SK-N-SH (cell line): Measurements from ENCODE around the gene TAC4. TPM values are rescaled to one million over a fixed set of nuclear protein-coding genes. Genes with fewer than 3 reads are reported as not detected.

ENCODE experiments used
- CTCF ChIA-PET: fragments of 300-600, 350-600 bp; formaldehyde crosslinking; extraction: SDS; loops from one replicate; lab custom pipeline; 2021; lab: Yijun Ruan, JAX
- POLR2A ChIA-PET: fragments of 350-600 bp; sonication (Branson Sonifier 250); formaldehyde crosslinking; extraction: SDS; loops from one replicate; lab custom pipeline; 2020; ENCODE audit warnings: antibody characterized with exemption, inconsistent platforms; lab: Yijun Ruan, JAX
- DNase-seq: peaks from one replicate; pipeline ENCODE4 v3.0.0; 2012
- H2AFZ ChIP-seq: fragments of 200-600 bp; sonication (generic); 2 replicates; pipeline ENCODE4 v1.8.1; 2016; ENCODE audit warnings: antibody characterized with exemption, mild to moderate bottlenecking, low read depth
- H3F3A ChIP-seq: fragments of 200-600 bp; sonication (generic); replicated peaks from 2 replicates; pipeline ENCODE3; 2016; ENCODE audit warnings: antibody characterized with exemption, mild to moderate bottlenecking; ENCODE audit not compliant: insufficient read depth
- H3K27ac ChIP-seq, 2 experiments: fragments of 200-500 bp in 1 of 2; fragments of 200-600 bp in 1 of 2; sonication (Bioruptor generic) in 1 of 2; sonication (generic), shearing (Covaris generic) in 1 of 2; 2 replicates each; pipeline versions ENCODE4 v1.5.1 to v1.6.1; 2014 to 2016; ENCODE audit warnings: low read depth in 2 of 2, inconsistent platforms in 1 of 2, low read length in 1 of 2, mild to moderate bottlenecking in 1 of 2, mixed read lengths in 1 of 2
- H3K27me3 ChIP-seq: fragments of 200-600 bp; sonication (generic), shearing (Covaris generic); 2 replicates; pipeline ENCODE4 v1.6.1; 2016; ENCODE audit warnings: mixed run types; ENCODE audit not compliant: insufficient read depth
- H3K36me3 ChIP-seq, 2 experiments: fragments of 200-500 bp in 1 of 2; fragments of 200-600 bp in 1 of 2; sonication (Bioruptor generic) in 1 of 2; sonication (generic) in 1 of 2; replicated peaks in 1 of 2; 2 replicates each; pipeline versions ENCODE3 to v1.5.1; 2014 to 2016; ENCODE audit warnings: low read length in 1 of 2, mild to moderate bottlenecking in 1 of 2; ENCODE audit not compliant: insufficient read depth in 2 of 2, control insufficient read depth in 1 of 2
- H3K4me1 ChIP-seq, 2 experiments: fragments of 200-500 bp in 1 of 2; fragments of 200-600 bp in 1 of 2; sonication (Bioruptor generic) in 1 of 2; sonication (generic), shearing (Covaris generic) in 1 of 2; 2 replicates each; pipeline versions ENCODE4 v1.5.1 to v1.6.1; 2014 to 2016; ENCODE audit warnings: low read depth in 1 of 2, low read length in 1 of 2, mixed run types in 1 of 2; ENCODE audit not compliant: insufficient read depth in 2 of 2, control insufficient read depth in 1 of 2
- H3K4me2 ChIP-seq: fragments of 200-600 bp; sonication (generic), shearing (Covaris generic); 2 replicates; pipeline ENCODE4 v1.6.1; 2017; ENCODE audit warnings: mixed run types
- H3K4me3 ChIP-seq, 2 experiments: fragments of 200-500 bp in 1 of 2; fragments of 200-600 bp in 1 of 2; sonication (Bioruptor generic) in 1 of 2; sonication (generic), shearing (Covaris generic) in 1 of 2; 2 replicates each; pipeline versions ENCODE4 v1.5.1 to v1.8.1; 2014 to 2016; ENCODE audit warnings: low read depth in 2 of 2, inconsistent platforms in 1 of 2, low read length in 1 of 2, mild to moderate bottlenecking in 1 of 2, mixed read lengths in 1 of 2, moderate library complexity in 1 of 2
- H3K79me2 ChIP-seq: fragments of 200-600 bp; sonication (generic); 2 replicates; pipeline ENCODE4 v1.8.1; 2017; ENCODE audit warnings: mild to moderate bottlenecking; ENCODE audit not compliant: insufficient read depth
- H3K9ac ChIP-seq: fragments of 200-600 bp; sonication (generic); 2 replicates; pipeline ENCODE4 v1.6.1; 2017; ENCODE audit warnings: mixed run types
- H3K9me2 ChIP-seq: fragments of 200-600 bp; sonication (generic); 2 replicates; pipeline ENCODE4 v1.6.1; 2017; ENCODE audit warnings: mixed run types
- H3K9me3 ChIP-seq: fragments of 200-600 bp; sonication (generic); 2 replicates; pipeline ENCODE4 v1.6.1; 2017; ENCODE audit warnings: mixed run types, mild to moderate bottlenecking, moderate library complexity
- H4K20me1 ChIP-seq: fragments of 200-600 bp; sonication (generic); 2 replicates; pipeline ENCODE4 v1.6.1; 2017; ENCODE audit warnings: mild to moderate bottlenecking, mixed run types; ENCODE audit not compliant: insufficient read depth
- CHD2 ChIP-seq: fragments of 150-350 bp; IDR thresholded peaks from 2 replicates; pipeline ENCODE4 v1.6.1; 2018; ENCODE audit warnings: low read length; ENCODE audit not compliant: partially characterized antibody
- FOXJ3 ChIP-seq: sonication (generic); formaldehyde crosslinking; IDR thresholded peaks from 2 replicates; pipeline ENCODE4 v1.5.1; 2020; ENCODE audit warnings: mild to moderate bottlenecking, missing genetic modification reagents
- FOXM1 ChIP-seq: IDR thresholded peaks from 2 replicates; pipeline ENCODE4 v1.4.0; 2012; ENCODE audit warnings: low read depth, mild to moderate bottlenecking
- GABPA ChIP-seq: IDR thresholded peaks from 2 replicates; pipeline ENCODE4 v1.4.0; 2012; ENCODE audit warnings: low read depth, mild to moderate bottlenecking
- NRF1 ChIP-seq: IDR thresholded peaks from 2 replicates; pipeline ENCODE4 v1.6.1; 2012; ENCODE audit warnings: low read depth, mild to moderate bottlenecking, low read length
- RAD21 ChIP-seq: IDR thresholded peaks from 2 replicates; pipeline ENCODE4 v1.6.1; 2012; ENCODE audit warnings: mild to moderate bottlenecking, low read length
- RCOR1 ChIP-seq: fragments of 150-350 bp; IDR thresholded peaks from 2 replicates; pipeline ENCODE4 v1.6.1; 2017; ENCODE audit warnings: antibody characterized with exemption, low read length
- RFX5 ChIP-seq: IDR thresholded peaks from 2 replicates; pipeline ENCODE4 v1.6.1; 2012; ENCODE audit warnings: mild to moderate bottlenecking, improper control_type of control experiment, low read length
- SMC3 ChIP-seq: IDR thresholded peaks from 2 replicates; pipeline ENCODE4 v1.6.1; 2012; ENCODE audit warnings: low read depth, low read length, improper control_type of control experiment
- TAF1 ChIP-seq: IDR thresholded peaks from 2 replicates; pipeline ENCODE4 v1.6.1; 2012; ENCODE audit warnings: low read depth, mild to moderate bottlenecking, low read length, moderate library complexity, borderline replicate concordance
- TCF12 ChIP-seq: IDR thresholded peaks from 2 replicates; pipeline ENCODE4 v1.4.0; 2012
- WGBS: methylation state at CpG from one replicate; pipeline ENCODE4 v1.1.6; 2017; ENCODE audit warnings: low lambda C conversion rate; 5-methylcytosine and 5-hydroxymethylcytosine counted together
- polyA plus RNA-seq, 3 experiments: library from polyadenylated mRNA; depleted of rRNA; stranded (reverse); fragments of >200 nt; gene quantifications; 2 replicates each; pipeline ENCODE4 v1.2.3, GENCODE V29; 2012
- TF ChIP-seq, protein P1 (sequence below): IDR thresholded peaks from 2 replicates; pipeline ENCODE4 v1.4.0; 2012; ENCODE audit warnings: low read depth
- TF ChIP-seq, protein P2 (sequence below): fragments of 150-350 bp; IDR thresholded peaks from 2 replicates; pipeline ENCODE4 v1.6.1; 2016; ENCODE audit warnings: mild to moderate bottlenecking, low read depth, low read length
- TF ChIP-seq, protein P3 (sequence below): fragments of 200-600 bp; sonication (generic); IDR thresholded peaks from 2 replicates; pipeline ENCODE4 v1.6.1; 2017; ENCODE audit warnings: antibody characterized with exemption, mild to moderate bottlenecking, moderate library complexity
- TF ChIP-seq, protein P4 (sequence below): IDR thresholded peaks from 2 replicates; pipeline ENCODE4 v1.4.0; 2012; ENCODE audit warnings: low read depth, borderline replicate concordance
- TF ChIP-seq, protein P5 (sequence below): fragments of 150-350 bp; IDR thresholded peaks from 2 replicates; pipeline ENCODE4 v1.6.1; 2017; ENCODE audit warnings: antibody characterized with exemption, low read length, low read depth, borderline replicate concordance

Gene TAC4
- polyA plus RNA-seq, 1 of the 3 experiments (the other 2 are of a cell fraction), result not detected

DNA sequence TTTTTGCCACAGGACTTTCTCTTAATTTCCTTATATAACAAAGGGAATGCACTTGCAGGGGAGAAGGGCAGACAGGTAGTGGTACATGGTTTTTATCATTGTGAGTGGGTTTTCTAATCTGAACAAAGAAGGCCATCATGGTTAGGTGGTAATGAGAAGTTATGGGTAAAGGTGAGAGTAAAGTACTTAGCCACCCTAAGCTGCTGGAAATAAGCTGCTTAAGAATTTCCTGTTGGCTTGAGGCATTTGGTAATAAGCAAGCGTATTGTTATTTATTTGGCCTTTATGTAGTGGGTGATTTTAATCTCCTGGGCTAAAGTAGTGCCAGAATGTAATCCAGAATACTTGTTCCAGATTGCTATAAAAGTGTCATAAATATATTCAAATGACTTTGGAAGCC lies 27.1 kb downstream of the TAC4 start:
- H3K4me2 ChIP-seq, result no peak overlapping the region
- ChIA-PET CTCF (interaction anchor here (1.0 to 1.3 kb wide), 2 partner anchors 31 to 265 kb away, joined by 3 to 5 read pairs; no protein-coding TSS in a partner anchor), POLR2A (interaction anchor here (0.9 kb wide), 1 partner anchor 249 kb away, joined by 4 read pairs; no protein-coding TSS in a partner anchor)
- WGBS, result 97% methylated on average over 1 of the region's 1 CpG
- DNase-seq, result no peak
- no peak overlapping the region for H3K27ac ChIP-seq
- no peaks in the 10 kb centered on the region for H3K9me3 ChIP-seq
- H2AFZ ChIP-seq, result no peak overlapping the region
- no peaks in the 10 kb centered on the region for H3K27me3 ChIP-seq
- H3K9ac ChIP-seq, result no peak overlapping the region
- no peaks in the 10 kb centered on the region for H3F3A ChIP-seq
- no peaks in the 10 kb centered on the region for H3K4me1 ChIP-seq
- peaks cover 7% of the 10 kb centered on the region; the same call in 1 of the 2 replicates for H3K79me2 ChIP-seq
- H3K4me3 ChIP-seq, result no peak overlapping the region
- no peak for TF ChIP-seq FOXJ3 (CRISPR knock-in tag)
- no peak for TF ChIP-seq RAD21
- TF ChIP-seq, protein P1, sequence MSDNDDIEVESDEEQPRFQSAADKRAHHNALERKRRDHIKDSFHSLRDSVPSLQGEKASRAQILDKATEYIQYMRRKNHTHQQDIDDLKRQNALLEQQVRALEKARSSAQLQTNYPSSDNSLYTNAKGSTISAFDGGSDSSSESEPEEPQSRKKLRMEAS, result no peak
- TF ChIP-seq, protein P2, sequence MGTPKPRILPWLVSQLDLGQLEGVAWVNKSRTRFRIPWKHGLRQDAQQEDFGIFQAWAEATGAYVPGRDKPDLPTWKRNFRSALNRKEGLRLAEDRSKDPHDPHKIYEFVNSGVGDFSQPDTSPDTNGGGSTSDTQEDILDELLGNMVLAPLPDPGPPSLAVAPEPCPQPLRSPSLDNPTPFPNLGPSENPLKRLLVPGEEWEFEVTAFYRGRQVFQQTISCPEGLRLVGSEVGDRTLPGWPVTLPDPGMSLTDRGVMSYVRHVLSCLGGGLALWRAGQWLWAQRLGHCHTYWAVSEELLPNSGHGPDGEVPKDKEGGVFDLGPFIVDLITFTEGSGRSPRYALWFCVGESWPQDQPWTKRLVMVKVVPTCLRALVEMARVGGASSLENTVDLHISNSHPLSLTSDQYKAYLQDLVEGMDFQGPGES, result no peak
- TF ChIP-seq SMC3, result no peak
- no peak for TF ChIP-seq RFX5
- TF ChIP-seq FOXM1, result no peak
- TF ChIP-seq, protein P3, sequence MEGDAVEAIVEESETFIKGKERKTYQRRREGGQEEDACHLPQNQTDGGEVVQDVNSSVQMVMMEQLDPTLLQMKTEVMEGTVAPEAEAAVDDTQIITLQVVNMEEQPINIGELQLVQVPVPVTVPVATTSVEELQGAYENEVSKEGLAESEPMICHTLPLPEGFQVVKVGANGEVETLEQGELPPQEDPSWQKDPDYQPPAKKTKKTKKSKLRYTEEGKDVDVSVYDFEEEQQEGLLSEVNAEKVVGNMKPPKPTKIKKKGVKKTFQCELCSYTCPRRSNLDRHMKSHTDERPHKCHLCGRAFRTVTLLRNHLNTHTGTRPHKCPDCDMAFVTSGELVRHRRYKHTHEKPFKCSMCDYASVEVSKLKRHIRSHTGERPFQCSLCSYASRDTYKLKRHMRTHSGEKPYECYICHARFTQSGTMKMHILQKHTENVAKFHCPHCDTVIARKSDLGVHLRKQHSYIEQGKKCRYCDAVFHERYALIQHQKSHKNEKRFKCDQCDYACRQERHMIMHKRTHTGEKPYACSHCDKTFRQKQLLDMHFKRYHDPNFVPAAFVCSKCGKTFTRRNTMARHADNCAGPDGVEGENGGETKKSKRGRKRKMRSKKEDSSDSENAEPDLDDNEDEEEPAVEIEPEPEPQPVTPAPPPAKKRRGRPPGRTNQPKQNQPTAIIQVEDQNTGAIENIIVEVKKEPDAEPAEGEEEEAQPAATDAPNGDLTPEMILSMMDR, result no peak
- no peak for TF ChIP-seq TCF12
- TF ChIP-seq, protein P4, sequence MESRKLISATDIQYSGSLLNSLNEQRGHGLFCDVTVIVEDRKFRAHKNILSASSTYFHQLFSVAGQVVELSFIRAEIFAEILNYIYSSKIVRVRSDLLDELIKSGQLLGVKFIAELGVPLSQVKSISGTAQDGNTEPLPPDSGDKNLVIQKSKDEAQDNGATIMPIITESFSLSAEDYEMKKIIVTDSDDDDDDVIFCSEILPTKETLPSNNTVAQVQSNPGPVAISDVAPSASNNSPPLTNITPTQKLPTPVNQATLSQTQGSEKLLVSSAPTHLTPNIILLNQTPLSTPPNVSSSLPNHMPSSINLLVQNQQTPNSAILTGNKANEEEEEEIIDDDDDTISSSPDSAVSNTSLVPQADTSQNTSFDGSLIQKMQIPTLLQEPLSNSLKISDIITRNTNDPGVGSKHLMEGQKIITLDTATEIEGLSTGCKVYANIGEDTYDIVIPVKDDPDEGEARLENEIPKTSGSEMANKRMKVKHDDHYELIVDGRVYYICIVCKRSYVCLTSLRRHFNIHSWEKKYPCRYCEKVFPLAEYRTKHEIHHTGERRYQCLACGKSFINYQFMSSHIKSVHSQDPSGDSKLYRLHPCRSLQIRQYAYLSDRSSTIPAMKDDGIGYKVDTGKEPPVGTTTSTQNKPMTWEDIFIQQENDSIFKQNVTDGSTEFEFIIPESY, result no peak
- H4K20me1 ChIP-seq, result 0 out of 2 replicates have a peak, but pooled peaks cover 7% of the 10 kb centered on the region
- H3K9me2 ChIP-seq, result no peaks in the 10 kb centered on the region
- peaks cover 86 to 91% of the 10 kb centered on the region in 2 experiments for H3K36me3 ChIP-seq

DNA sequence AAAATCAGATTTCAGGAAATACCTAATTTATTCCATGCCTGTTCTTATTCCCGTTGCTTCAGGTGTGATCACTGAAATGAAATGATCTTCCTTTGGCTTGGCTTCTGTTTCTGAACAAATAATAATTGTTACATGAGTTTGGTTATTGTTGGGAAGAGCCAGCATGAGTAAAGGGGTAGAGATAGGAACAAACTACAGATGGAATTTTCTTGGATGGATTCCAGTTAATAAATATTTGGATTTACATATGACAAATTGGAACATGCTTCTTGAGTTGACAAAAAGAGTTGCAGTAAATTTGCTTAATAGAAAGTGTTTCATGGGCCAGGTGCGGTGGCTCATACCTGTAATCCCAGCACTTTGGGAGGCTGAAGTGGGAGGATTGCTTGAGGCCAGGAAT lies 28.2 kb downstream of the TAC4 start:
- Histone ChIP-seq H3K79me2 (peaks cover 10% of the 10 kb centered on the region; the same call in 1 of the 2 replicates), H3K4me3 (no peak overlapping the region), H3K27ac (no peak overlapping the region), H3K9ac (no peak overlapping the region), H3K36me3 (peaks cover 86% of the 10 kb centered on the region in 2 experiments), H3F3A (no peaks in the 10 kb centered on the region), H4K20me1 (0 out of 2 replicates have a peak, but pooled peaks cover 7% of the 10 kb centered on the region), H2AFZ (no peak overlapping the region), H3K9me3 (no peaks in the 10 kb centered on the region), H3K27me3 (no peaks in the 10 kb centered on the region), H3K4me1 (no peaks in the 10 kb centered on the region), H3K4me2 (no peak overlapping the region), H3K9me2 (no peaks in the 10 kb centered on the region)
- WGBS, result 88% methylated on average over 2 of the region's 2 CpGs
- ChIA-PET CTCF (no interaction called here), POLR2A (interaction anchor here (0.9 kb wide), 1 partner anchor 248 kb away, joined by 4 read pairs; no protein-coding TSS in a partner anchor)
- no peak for DNase-seq
- TF ChIP-seq, protein P2, result no peak
- no peak for TF ChIP-seq TAF1
- TF ChIP-seq, protein P5, sequence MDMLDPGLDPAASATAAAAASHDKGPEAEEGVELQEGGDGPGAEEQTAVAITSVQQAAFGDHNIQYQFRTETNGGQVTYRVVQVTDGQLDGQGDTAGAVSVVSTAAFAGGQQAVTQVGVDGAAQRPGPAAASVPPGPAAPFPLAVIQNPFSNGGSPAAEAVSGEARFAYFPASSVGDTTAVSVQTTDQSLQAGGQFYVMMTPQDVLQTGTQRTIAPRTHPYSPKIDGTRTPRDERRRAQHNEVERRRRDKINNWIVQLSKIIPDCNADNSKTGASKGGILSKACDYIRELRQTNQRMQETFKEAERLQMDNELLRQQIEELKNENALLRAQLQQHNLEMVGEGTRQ, result no peak
- TF ChIP-seq CHD2, result no peak
- TF ChIP-seq GABPA, result no peak
- TF ChIP-seq RCOR1, result no peak
- TF ChIP-seq FOXJ3 (CRISPR knock-in tag), result no peak
- no peak for TF ChIP-seq NRF1
